ENCODE results near the gene CHSY1.

The CHSY1 gene

GRCh38 chr15:101277038-101277822, 25.4 kb upstream of the CHSY1 start, which contains the start of gene SELENOS:
TSS of gene SELENOS (minus strand) at chr15:101277485. CDS start at chr15:101277417, 68 bp downstream.
- peak within 1 kb of the TSS; percentile 92 for H3K4me3 Mint-ChIP-seq
- peak; percentile 92 for DNase-seq
- no peaks in the 10 kb centered on the region for H3K27me3 Mint-ChIP-seq
- H3K27ac Mint-ChIP-seq: peak within 1 kb of the TSS; percentile 90
- H3K9me3 Mint-ChIP-seq: no peaks in the 10 kb centered on the region
- H3K36me3 Mint-ChIP-seq (ENCODE audit: low read depth): peaks cover 86% of the 10 kb centered on the region
- H3K4me1 Mint-ChIP-seq (ENCODE audit: low read depth): peaks cover 37% of the 10 kb centered on the region

- H3K27ac Mint-ChIP-seq: peak overlapping the region; percentile 90
- no peak for DNase-seq
- no peaks in the 10 kb centered on the region for H3K27me3 Mint-ChIP-seq
- peaks cover 37% of the 10 kb centered on the region for H3K4me1 Mint-ChIP-seq (ENCODE audit: low read depth)
- H3K36me3 Mint-ChIP-seq (ENCODE audit: low read depth): peaks cover 86% of the 10 kb centered on the region
- H3K4me3 Mint-ChIP-seq: peak overlapping the region; percentile 92
- no peaks in the 10 kb centered on the region for H3K9me3 Mint-ChIP-seq
These were observed 24.7 kb upstream of the CHSY1 start for GRCh38 chr15:101276501-101277037.

- H3K27ac Mint-ChIP-seq: peak overlapping the region; percentile 85
- peak overlapping the region; percentile 92 for H3K4me3 Mint-ChIP-seq
- H3K9me3 Mint-ChIP-seq: no peaks in the 10 kb centered on the region
- no peaks in the 10 kb centered on the region for H3K27me3 Mint-ChIP-seq
- H3K4me1 Mint-ChIP-seq (ENCODE audit: low read depth): peaks cover 37% of the 10 kb centered on the region
- no peak for DNase-seq
- H3K36me3 Mint-ChIP-seq (ENCODE audit: low read depth): peaks cover 86% of the 10 kb centered on the region
These were observed 23.2 kb upstream of the CHSY1 start for GRCh38 chr15:101275018-101275417.

GRCh38 chr15:101273534-101273933, 21.7 kb upstream of the CHSY1 start:
- Mint-ChIP-seq H3K36me3 (ENCODE audit: low read depth) (peaks cover 89% of the 10 kb centered on the region), H3K27me3 (no peaks in the 10 kb centered on the region), H3K4me1 (ENCODE audit: low read depth) (peaks cover 32% of the 10 kb centered on the region), H3K9me3 (no peaks in the 10 kb centered on the region), H3K27ac (no peak overlapping the region), H3K4me3 (no peak overlapping the region)
- no peak for DNase-seq

GRCh38 chr15:101272584-101272983, 20.7 kb upstream of the CHSY1 start:
- Mint-ChIP-seq H3K9me3 (no peaks in the 10 kb centered on the region), H3K4me1 (ENCODE audit: low read depth) (peaks cover 23% of the 10 kb centered on the region), H3K27me3 (no peaks in the 10 kb centered on the region), H3K27ac (no peak overlapping the region), H3K36me3 (ENCODE audit: low read depth) (peaks cover 86% of the 10 kb centered on the region), H3K4me3 (no peak overlapping the region)
- DNase-seq: no peak

GRCh38 chr15:101269479-101270223, 17.8 kb upstream of the CHSY1 start:
- Mint-ChIP-seq H3K4me3 (no peak overlapping the region), H3K36me3 (ENCODE audit: low read depth) (peaks cover 63% of the 10 kb centered on the region), H3K27me3 (no peaks in the 10 kb centered on the region), H3K4me1 (ENCODE audit: low read depth) (peaks cover 4% of the 10 kb centered on the region), H3K9me3 (no peaks in the 10 kb centered on the region), H3K27ac (peak overlapping the region; percentile 63)
- no peak for DNase-seq

- DNase-seq: no peak
These were observed 15.7 kb upstream of the CHSY1 start for GRCh38 chr15:101267320-101268104.

GRCh38 chr15:101266787-101267186, 14.9 kb upstream of the CHSY1 start:
- Mint-ChIP-seq H3K36me3 (ENCODE audit: low read depth) (peaks cover 34% of the 10 kb centered on the region), H3K9me3 (no peaks in the 10 kb centered on the region), H3K4me1 (ENCODE audit: low read depth) (peaks cover 2% of the 10 kb centered on the region)

More at GRCh38 chr15:101267320-101268104, 15.7 kb upstream of the CHSY1 start:
- H3K4me1 Mint-ChIP-seq (ENCODE audit: low read depth): peaks cover 2% of the 10 kb centered on the region
- no peak overlapping the region for H3K27ac Mint-ChIP-seq
- no peak overlapping the region for H3K4me3 Mint-ChIP-seq
- peaks cover 42% of the 10 kb centered on the region for H3K36me3 Mint-ChIP-seq (ENCODE audit: low read depth)
- H3K27me3 Mint-ChIP-seq: no peaks in the 10 kb centered on the region
- H3K9me3 Mint-ChIP-seq: no peaks in the 10 kb centered on the region

GRCh38 chr15:101266034-101266433, 14.2 kb upstream of the CHSY1 start:
- peaks cover 27% of the 10 kb centered on the region for H3K36me3 Mint-ChIP-seq (ENCODE audit: low read depth)

More at GRCh38 chr15:101266787-101267186, 14.9 kb upstream of the CHSY1 start:
- Mint-ChIP-seq H3K27ac (no peak overlapping the region), H3K4me3 (no peak overlapping the region), H3K27me3 (no peaks in the 10 kb centered on the region)
- DNase-seq: no peak

GRCh38 chr15:101264911-101265641, 13.2 kb upstream of the CHSY1 start:
- Mint-ChIP-seq H3K9me3 (no peaks in the 10 kb centered on the region), H3K36me3 (ENCODE audit: low read depth) (peaks cover 17% of the 10 kb centered on the region), H3K27me3 (peaks cover under 1% of the 10 kb centered on the region), H3K4me1 (ENCODE audit: low read depth) (peaks cover 2% of the 10 kb centered on the region), H3K4me3 (no peak overlapping the region), H3K27ac (no peak overlapping the region)
- DNase-seq: no peak

More at GRCh38 chr15:101266034-101266433, 14.2 kb upstream of the CHSY1 start:
- Mint-ChIP-seq H3K27ac (no peak overlapping the region), H3K9me3 (no peaks in the 10 kb centered on the region), H3K27me3 (no peaks in the 10 kb centered on the region), H3K4me3 (no peak overlapping the region), H3K4me1 (ENCODE audit: low read depth) (peaks cover 2% of the 10 kb centered on the region)
- DNase-seq: no peak

- Mint-ChIP-seq H3K27me3 (peaks cover 3% of the 10 kb centered on the region), H3K4me3 (no peak overlapping the region), H3K36me3 (ENCODE audit: low read depth) (peaks cover 7% of the 10 kb centered on the region), H3K9me3 (no peaks in the 10 kb centered on the region), H3K27ac (no peak overlapping the region), H3K4me1 (ENCODE audit: low read depth) (peaks cover 2% of the 10 kb centered on the region)
- DNase-seq: no peak
These were observed 12.2 kb upstream of the CHSY1 start for GRCh38 chr15:101264011-101264410.

- H3K9me3 Mint-ChIP-seq: no peaks in the 10 kb centered on the region
- no peak overlapping the region for H3K4me3 Mint-ChIP-seq
- H3K27me3 Mint-ChIP-seq: peaks cover 6% of the 10 kb centered on the region
- H3K27ac Mint-ChIP-seq: no peak overlapping the region
- H3K36me3 Mint-ChIP-seq (ENCODE audit: low read depth): no peaks in the 10 kb centered on the region
- peaks cover 7% of the 10 kb centered on the region for H3K4me1 Mint-ChIP-seq (ENCODE audit: low read depth)
- DNase-seq: no peak
These were observed 10.7 kb upstream of the CHSY1 start for GRCh38 chr15:101262551-101262950.

- Mint-ChIP-seq H3K36me3 (ENCODE audit: low read depth) (no peaks in the 10 kb centered on the region), H3K9me3 (no peaks in the 10 kb centered on the region), H3K4me1 (ENCODE audit: low read depth) (peaks cover 28% of the 10 kb centered on the region), H3K27me3 (peaks cover 6% of the 10 kb centered on the region), H3K4me3 (no peak overlapping the region), H3K27ac (no peak overlapping the region)
- DNase-seq: no peak
These were observed 6.6 kb upstream of the CHSY1 start for GRCh38 chr15:101258238-101259144.

All from activated T-cell treated with anti-CD3 and anti-CD28 coated beads, Interleukin-2, amount 50 U/mL, for 24 hours (primary cell).